Mesenchymal stem cell (in vitro differentiated cells and primary cell): Measurements from ENCODE around the gene ANXA8L1.
"Not testable (repeated sequence)": the region's sequence is repeated elsewhere in the genome, so short reads cannot be mapped to it uniquely, and the experiment has no call there.

ENCODE experiments used
- DNase-seq: peaks from one replicate; pipeline ENCODE4 v3.0.0-alpha.2; 2013
- H2AFZ ChIP-seq: one replicate; pipeline ENCODE4 v1.6.1; 2013; ENCODE audit warnings: low read depth, mild to moderate bottlenecking, control low read depth, inconsistent platforms, low read length, moderate library complexity
- H2AK5ac ChIP-seq: 2 replicates; pipeline ENCODE4 v1.6.1; 2013; ENCODE audit warnings: low read length, moderate library complexity, mild to moderate bottlenecking, inconsistent platforms; ENCODE audit not compliant: severe bottlenecking
- H2BK120ac ChIP-seq: one replicate; pipeline ENCODE4 v1.6.1; 2013; ENCODE audit warnings: low read depth, mild to moderate bottlenecking, inconsistent platforms, low read length, moderate library complexity
- H2BK12ac ChIP-seq, 2 experiments: one replicate each; pipeline ENCODE4 v1.6.1; 2013; ENCODE audit warnings: inconsistent platforms in 2 of 2, low read length in 2 of 2, mild to moderate bottlenecking in 2 of 2, moderate library complexity in 2 of 2, control low read depth in 1 of 2
- H2BK15ac ChIP-seq: one replicate; pipeline ENCODE4 v1.6.1; 2013; ENCODE audit warnings: mild to moderate bottlenecking, low read depth, inconsistent platforms; ENCODE audit not compliant: poor library complexity, severe bottlenecking
- H2BK5ac ChIP-seq: 2 replicates; pipeline ENCODE4 v1.6.1; 2013; ENCODE audit warnings: low read depth, mild to moderate bottlenecking, low read length, control low read depth, inconsistent platforms; ENCODE audit not compliant: poor library complexity, severe bottlenecking
- H3K14ac ChIP-seq, 2 experiments: one replicate each; pipeline ENCODE4 v1.6.1; 2013; ENCODE audit warnings: inconsistent platforms in 2 of 2, low read length in 2 of 2, control low read depth in 1 of 2, mild to moderate bottlenecking in 1 of 2, moderate library complexity in 1 of 2
- H3K18ac ChIP-seq, 2 experiments: one replicate each; pipeline ENCODE4 v1.6.1; 2013; ENCODE audit warnings: inconsistent platforms in 2 of 2, low read length in 2 of 2, control low read depth in 1 of 2, low read depth in 1 of 2, mild to moderate bottlenecking in 1 of 2
- H3K23ac ChIP-seq, 2 experiments: one replicate each; pipeline ENCODE4 v1.6.1; 2013; ENCODE audit warnings: inconsistent platforms in 2 of 2, low read length in 2 of 2, mild to moderate bottlenecking in 2 of 2, moderate library complexity in 2 of 2, control low read depth in 1 of 2
- H3K27ac ChIP-seq: 2 replicates; pipeline ENCODE4 v1.5.1; 2013; ENCODE audit warnings: mild to moderate bottlenecking, moderate library complexity, low read length, control low read depth, inconsistent platforms; ENCODE audit not compliant: poor library complexity, severe bottlenecking
- H3K27me3 ChIP-seq, 2 experiments: 2 replicates each; pipeline versions ENCODE4 v1.6.1 to v1.7.0; 2013; ENCODE audit warnings: low read length in 2 of 2, mild to moderate bottlenecking in 2 of 2, moderate library complexity in 2 of 2, control low read depth in 1 of 2, inconsistent platforms in 1 of 2; ENCODE audit not compliant: control insufficient read depth in 1 of 2, insufficient read depth in 1 of 2
- H3K36me3 ChIP-seq, 2 experiments: 2 replicates each; pipeline versions ENCODE4 v1.6.1 to v1.7.0; 2013; ENCODE audit warnings: low read length in 2 of 2, control low read depth in 1 of 2, inconsistent platforms in 1 of 2, low read depth in 1 of 2, mild to moderate bottlenecking in 1 of 2; ENCODE audit not compliant: insufficient read depth in 2 of 2, control insufficient read depth in 1 of 2
- H3K4ac ChIP-seq, 2 experiments: one replicate each; pipeline ENCODE4 v1.6.1; 2013; ENCODE audit warnings: inconsistent platforms in 2 of 2, low read length in 2 of 2, mild to moderate bottlenecking in 2 of 2, moderate library complexity in 2 of 2, control low read depth in 1 of 2, low read depth in 1 of 2
- H3K4me1 ChIP-seq: 2 replicates; pipeline ENCODE4 v1.6.1; 2013; ENCODE audit warnings: low read depth, low read length, control low read depth; ENCODE audit not compliant: control insufficient read depth, insufficient read depth
- H3K4me2 ChIP-seq: 2 replicates; pipeline ENCODE4 v1.6.1; 2013; ENCODE audit warnings: low read length, mild to moderate bottlenecking, inconsistent platforms; ENCODE audit not compliant: poor library complexity, severe bottlenecking
- H3K4me3 ChIP-seq, 2 experiments: 2 replicates each; pipeline versions ENCODE4 v1.5.1 to v1.7.0; 2013; ENCODE audit warnings: low read length in 2 of 2, mild to moderate bottlenecking in 2 of 2, control low read depth in 1 of 2, low read depth in 1 of 2; ENCODE audit not compliant: insufficient read depth in 1 of 2
- H3K79me1 ChIP-seq: replicated peaks from 2 replicates; pipeline ENCODE4 v1.6.1; 2013; ENCODE audit warnings: mild to moderate bottlenecking, control low read depth, low read length, inconsistent platforms; ENCODE audit not compliant: poor library complexity, severe bottlenecking
- H3K9ac ChIP-seq: 2 replicates; pipeline ENCODE4 v1.7.0; 2013; ENCODE audit warnings: mild to moderate bottlenecking, low read length, moderate library complexity
- H3K9me3 ChIP-seq: 2 replicates; pipeline ENCODE4 v1.7.0; 2013; ENCODE audit warnings: mild to moderate bottlenecking, low read length; ENCODE audit not compliant: control insufficient read depth
- H4K8ac ChIP-seq: one replicate; pipeline ENCODE4 v1.6.1; 2013; ENCODE audit warnings: inconsistent platforms, mild to moderate bottlenecking, low read length, moderate library complexity
- H4K91ac ChIP-seq: one replicate; pipeline ENCODE4 v1.6.1; 2013; ENCODE audit warnings: mild to moderate bottlenecking, low read length, inconsistent platforms
- WGBS: methylation state at CpG from one replicate; pipeline ENCODE4 v1.1.7; 2013; ENCODE audit warnings: mixed read lengths; 5-methylcytosine and 5-hydroxymethylcytosine counted together

Gene ANXA8L1

GRCh38 chr10:46377022-46377421 is 1.4 kb downstream of the ANXA8L1 start:
- H2BK120ac ChIP-seq, H3K27ac ChIP-seq, H2AK5ac ChIP-seq, H2BK12ac ChIP-seq, H3K9me3 ChIP-seq, H3K36me3 ChIP-seq, H2BK5ac ChIP-seq, H3K4me2 ChIP-seq, H2AFZ ChIP-seq, H3K27me3 ChIP-seq, H4K91ac ChIP-seq, H3K4me1 ChIP-seq, H2BK15ac ChIP-seq, H4K8ac ChIP-seq, H3K14ac ChIP-seq, H3K79me1 ChIP-seq, H3K23ac ChIP-seq, DNase-seq, H3K9ac ChIP-seq, H3K18ac ChIP-seq, H3K4ac ChIP-seq, H3K4me3 ChIP-seq: not testable (repeated sequence)
- no CpG with 5 or more reads among the region's 1 CpG for WGBS

DNA sequence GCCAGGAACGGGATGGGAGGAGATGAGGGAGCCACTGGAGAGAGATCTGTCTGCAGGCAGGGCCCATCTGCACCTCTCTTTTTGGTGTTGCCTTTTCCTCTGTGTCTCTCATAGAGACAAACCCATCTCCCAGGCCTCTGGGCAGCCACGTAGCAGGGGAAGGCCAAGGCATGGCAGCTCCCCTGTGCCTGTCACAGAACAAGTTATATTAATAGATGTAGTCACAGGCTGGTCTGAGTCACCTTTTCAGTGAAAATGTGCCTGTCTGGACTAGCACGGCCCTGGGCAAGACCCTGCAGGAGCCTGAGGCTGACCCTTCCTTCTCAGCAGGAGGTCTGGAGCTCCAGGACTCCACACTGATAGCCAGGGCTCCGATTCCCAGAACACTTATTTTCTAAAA is 2.1 kb downstream of the ANXA8L1 start:
- DNase-seq, H3K9ac ChIP-seq, H3K23ac ChIP-seq, H3K4ac ChIP-seq, H2AK5ac ChIP-seq, H2BK12ac ChIP-seq, H2AFZ ChIP-seq, H2BK120ac ChIP-seq, H3K4me3 ChIP-seq, H4K8ac ChIP-seq, H4K91ac ChIP-seq, H3K36me3 ChIP-seq, H3K4me2 ChIP-seq, H2BK5ac ChIP-seq, H3K9me3 ChIP-seq, H3K79me1 ChIP-seq, H3K18ac ChIP-seq, H3K4me1 ChIP-seq, H3K14ac ChIP-seq, H2BK15ac ChIP-seq, H3K27me3 ChIP-seq, H3K27ac ChIP-seq: not testable (repeated sequence)
- no CpG with 5 or more reads among the region's 4 CpGs for WGBS

- H2BK12ac ChIP-seq, H2BK5ac ChIP-seq, H3K9ac ChIP-seq, H2BK15ac ChIP-seq, DNase-seq, H3K18ac ChIP-seq, H3K14ac ChIP-seq, H2AFZ ChIP-seq, H3K36me3 ChIP-seq, H3K4me1 ChIP-seq, H3K27me3 ChIP-seq, H2AK5ac ChIP-seq, H2BK120ac ChIP-seq, H3K9me3 ChIP-seq, H4K91ac ChIP-seq, H3K27ac ChIP-seq, H3K4ac ChIP-seq, H4K8ac ChIP-seq, H3K4me3 ChIP-seq, H3K4me2 ChIP-seq, H3K79me1 ChIP-seq, H3K23ac ChIP-seq: not testable (repeated sequence)
- WGBS: 81% methylated on average over 3 of the region's 8 CpGs
Measured at GRCh38 chr10:46378108-46378507, 2.5 kb downstream of the ANXA8L1 start.

GRCh38 chr10:46379233-46379848 is 3.8 kb downstream of the ANXA8L1 start:
- H3K79me1 ChIP-seq, H2BK12ac ChIP-seq, H3K27ac ChIP-seq, H3K23ac ChIP-seq, H3K27me3 ChIP-seq, H3K36me3 ChIP-seq, H3K4me1 ChIP-seq, H2BK120ac ChIP-seq, H3K9me3 ChIP-seq, H3K4me3 ChIP-seq, H3K4me2 ChIP-seq, H2BK5ac ChIP-seq, H4K8ac ChIP-seq, H3K4ac ChIP-seq, H4K91ac ChIP-seq, H2BK15ac ChIP-seq, H2AFZ ChIP-seq, H3K14ac ChIP-seq, H3K9ac ChIP-seq, H2AK5ac ChIP-seq, DNase-seq, H3K18ac ChIP-seq: not testable (repeated sequence)
- WGBS: no CpG with 5 or more reads among the region's 5 CpGs
